Mucosa of gallbladder (tissue), 1 donor: ENCODE measurements around the gene PTPRD. TPM values are rescaled to one million over a fixed set of nuclear protein-coding genes. Genes with fewer than 3 reads are reported as not detected.

Source experiments
- DNase-seq: peaks from one replicate; pipeline ENCODE4 v3.0.0-alpha.2; 2020; ENCODE audit warnings: low spot score
- total RNA-seq: library from RNA; stranded (reverse); gene quantifications from one replicate; pipeline ENCODE4 v1.2.1, GENCODE V29; 2021
- donor health status: DM: no; HTN: no; CAD: no.

Gene PTPRD
- total RNA-seq, 1 donor from 2014 or later: 35.9 TPM

DNA sequence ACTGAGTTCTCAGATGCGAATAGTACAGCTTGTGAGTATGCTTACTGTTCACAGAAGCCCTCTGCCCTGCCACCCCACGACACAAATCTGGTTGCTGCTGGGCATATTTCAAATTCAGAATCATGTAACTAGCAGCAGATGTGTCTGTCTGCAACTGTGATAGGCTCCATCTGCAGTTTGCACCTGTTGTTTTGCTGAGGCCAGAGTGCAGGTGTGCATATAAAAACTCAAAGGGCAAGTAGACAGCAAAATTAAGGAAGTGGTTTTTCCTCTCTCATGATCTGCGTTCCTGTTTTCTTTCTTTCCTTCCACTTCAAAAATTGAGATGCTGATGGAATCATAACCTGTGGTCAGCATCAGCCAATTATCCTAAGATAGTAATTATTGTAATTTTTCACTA is 1000.5 kb downstream of the PTPRD start:
- no peak for DNase-seq

DNA sequence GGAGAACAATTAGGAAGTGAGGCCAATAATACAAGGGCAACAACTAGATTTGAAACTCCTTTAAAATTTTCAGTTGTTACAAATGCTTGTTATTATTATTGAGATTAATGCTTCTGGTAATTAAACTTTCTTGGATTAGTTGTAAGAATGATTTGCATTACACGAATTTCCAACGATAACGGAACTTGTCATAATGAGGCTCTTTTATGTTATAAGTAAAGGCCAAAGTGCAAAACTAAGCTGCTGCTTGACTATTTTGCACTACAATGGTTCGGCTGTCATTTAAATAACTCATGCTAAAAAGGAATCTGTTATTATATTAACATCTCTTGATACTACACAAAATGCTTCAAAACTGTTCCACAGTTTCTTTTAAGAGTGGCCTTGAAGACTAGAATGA is 1007.1 kb downstream of the PTPRD start:
- DNase-seq: no peak

DNA sequence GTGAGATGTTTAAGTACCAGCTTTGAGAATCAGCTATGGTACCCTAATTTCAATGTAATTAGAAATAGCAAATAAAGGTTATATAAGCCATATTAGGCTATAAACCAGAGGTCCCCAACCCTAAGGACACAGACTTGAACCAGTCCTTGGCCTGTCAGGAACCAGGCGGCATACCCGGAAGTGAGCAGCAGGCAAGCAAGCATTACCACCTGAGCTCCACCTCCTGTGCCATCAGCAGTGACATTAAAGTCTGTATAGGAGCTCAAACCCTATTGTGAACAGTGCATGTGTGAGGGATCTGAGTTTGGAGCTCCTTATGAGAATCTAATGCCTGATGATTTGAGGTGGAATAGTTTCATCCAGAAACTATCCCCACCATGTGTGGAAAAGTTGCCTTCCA is 1009.5 kb downstream of the PTPRD start:
- no peak for DNase-seq

DNA sequence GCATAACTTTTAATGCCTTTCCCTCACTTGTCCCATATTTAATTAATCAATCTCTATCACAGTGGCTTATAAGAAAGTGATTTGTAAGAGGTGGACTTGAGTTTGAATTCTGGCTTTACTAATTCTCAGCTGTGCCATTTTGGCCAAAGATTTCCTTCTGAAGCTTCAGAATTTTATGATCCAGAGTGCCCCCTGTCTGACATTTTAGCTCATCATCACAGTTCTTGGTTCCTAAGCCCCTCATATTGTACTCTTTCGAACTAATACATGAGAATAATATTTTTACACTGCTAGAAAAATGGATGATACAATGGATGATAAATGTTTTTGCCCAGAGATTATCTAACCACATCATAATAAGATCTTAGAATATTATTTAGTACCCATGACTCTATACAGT is 1014.1 kb downstream of the PTPRD start:
- DNase-seq: no peak

DNA sequence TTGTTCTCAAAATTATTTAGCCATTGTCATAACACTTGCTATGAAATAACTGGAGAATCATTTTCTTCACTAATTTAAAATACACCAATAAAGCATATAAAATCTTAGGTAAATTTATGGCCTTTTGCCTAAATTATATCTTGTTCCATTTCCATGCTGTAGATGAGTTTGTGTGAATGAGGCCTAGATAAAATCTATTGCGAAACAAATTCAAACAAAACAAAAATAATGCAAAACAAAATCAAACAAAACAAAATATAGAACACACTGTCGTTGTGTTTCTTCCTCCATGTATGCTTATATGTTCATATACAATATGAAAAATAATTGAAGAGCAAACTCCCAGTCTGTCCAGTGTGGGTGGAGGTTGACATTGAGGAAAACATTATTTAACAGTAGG is 1020.7 kb downstream of the PTPRD start:
- no peak for DNase-seq

DNA sequence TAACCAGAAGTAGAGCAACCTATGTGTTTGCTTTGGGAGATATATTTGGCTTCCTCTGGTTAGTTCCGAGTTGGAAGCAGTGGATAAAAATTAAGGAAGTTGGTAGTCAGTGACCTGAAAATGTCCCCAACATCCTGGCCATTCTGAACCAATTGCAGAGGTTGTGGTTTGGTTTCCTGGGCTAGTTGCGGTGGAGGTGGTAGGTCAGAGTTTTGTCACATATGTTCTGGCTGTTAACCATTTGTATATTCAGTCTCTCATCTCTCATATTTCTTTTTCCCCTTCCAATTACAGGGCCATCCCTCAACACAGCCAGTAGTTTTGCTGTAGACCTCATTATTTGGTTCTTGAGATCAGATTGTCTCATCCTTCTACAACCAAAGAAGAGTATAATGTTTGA is 1026.9 kb downstream of the PTPRD start:
- DNase-seq: no peak

DNA sequence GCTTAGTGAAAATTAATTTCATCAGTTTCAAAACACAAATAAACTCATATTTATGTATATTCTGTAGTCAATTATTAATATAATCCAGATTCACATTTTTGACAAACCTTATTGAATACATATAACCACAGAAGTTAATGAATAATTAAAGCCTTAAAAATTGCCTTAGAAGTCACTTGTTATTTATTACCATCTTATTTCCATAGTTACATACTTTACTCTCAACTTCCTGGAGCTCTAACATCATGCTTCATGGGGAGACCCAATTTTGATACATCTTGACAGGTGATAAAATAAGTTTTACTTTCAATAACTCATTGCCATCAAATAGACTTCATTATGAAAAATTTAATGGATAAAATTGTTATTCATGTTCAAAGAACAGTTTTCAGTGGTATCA is 1038.7 kb downstream of the PTPRD start:
- DNase-seq: no peak

DNA sequence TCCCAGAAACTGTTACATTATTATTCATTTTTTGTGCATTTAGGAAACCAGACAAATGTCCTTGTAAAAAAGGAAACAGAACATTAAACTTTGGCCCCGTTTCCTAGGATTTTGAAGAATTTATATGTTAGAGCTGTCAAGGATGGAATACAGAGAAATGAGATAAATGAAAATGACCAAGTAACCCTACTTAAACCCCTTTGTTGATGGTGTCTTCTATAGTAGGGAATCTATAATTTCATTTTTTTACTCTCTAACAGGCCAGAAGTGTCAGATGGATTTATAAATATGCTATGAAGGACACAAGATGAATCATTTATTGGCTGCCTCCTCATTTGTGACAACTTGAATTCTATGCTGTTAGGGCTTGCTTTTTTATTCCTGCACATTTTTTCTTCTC is 1047.1 kb downstream of the PTPRD start:
- no peak for DNase-seq

DNA sequence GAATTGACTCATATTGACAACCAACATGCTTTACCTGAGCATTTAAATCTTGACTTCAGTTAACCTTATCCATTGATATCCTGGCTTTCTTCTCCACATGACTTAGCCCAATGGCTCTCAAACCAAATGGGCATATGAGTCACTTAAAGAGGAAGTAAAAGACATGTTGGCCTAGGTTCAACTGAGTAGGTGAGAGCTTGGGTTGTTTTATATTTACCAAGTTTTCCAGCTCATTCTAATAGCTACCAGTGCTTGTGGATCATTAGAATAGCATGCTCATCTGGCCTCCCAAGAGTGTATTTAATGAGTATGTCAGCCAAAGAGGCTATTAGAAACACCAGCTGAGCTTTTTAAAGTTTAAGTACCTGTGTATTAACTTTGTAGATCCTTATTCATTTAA is 1049.0 kb downstream of the PTPRD start:
- DNase-seq: no peak

DNA sequence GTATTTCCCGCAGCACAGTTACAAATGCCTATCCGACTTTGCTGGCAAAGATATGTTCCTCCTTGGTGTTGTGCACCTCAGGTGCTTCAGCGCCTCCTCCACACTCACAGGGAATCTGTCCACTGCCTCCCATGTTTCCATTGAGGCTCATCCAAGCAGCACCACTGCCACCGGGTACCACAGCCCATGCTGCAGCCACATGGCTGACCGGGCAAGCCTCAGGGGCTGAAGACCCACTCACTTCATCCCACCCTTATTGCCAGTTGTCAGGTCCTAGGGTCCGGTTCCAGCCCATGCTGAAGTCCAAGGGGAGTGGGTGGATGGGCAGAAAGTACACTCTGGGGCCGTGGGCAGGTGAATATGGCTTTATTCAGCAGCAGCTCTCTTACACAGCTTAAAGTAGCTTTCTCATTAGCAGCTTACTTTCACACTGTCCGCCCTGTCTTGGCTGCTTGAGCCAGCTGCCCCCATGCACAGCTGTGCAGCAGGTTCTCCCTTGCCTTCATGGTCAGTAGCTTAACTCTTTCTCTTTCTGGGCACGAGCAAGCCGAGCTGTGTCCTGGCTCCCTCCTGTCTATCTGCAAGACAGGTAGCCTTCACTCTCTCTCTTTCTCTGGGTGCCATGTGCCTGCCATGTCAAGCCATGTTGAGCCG is 1052.3 kb downstream of the PTPRD start:
- DNase-seq: no peak

DNA sequence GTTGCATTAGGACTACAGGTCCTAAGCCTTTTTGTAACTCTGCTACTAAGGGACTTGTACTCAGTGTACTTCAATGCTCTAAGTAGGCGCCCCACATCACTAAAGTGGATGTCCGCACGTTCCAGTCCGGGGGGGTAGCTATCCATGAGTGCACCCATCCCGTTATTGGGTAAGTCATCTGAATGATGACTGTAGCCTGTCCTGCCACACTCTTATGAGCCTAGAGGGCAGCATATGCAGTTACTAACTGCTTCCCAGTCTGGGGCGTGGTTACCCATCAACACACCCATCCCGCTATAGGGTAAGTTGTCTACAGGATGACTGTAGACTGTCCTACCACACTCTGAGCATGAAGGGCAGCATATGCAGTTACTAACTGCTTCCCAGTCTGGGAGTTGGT is 1053.9 kb downstream of the PTPRD start:
- DNase-seq: no peak

DNA sequence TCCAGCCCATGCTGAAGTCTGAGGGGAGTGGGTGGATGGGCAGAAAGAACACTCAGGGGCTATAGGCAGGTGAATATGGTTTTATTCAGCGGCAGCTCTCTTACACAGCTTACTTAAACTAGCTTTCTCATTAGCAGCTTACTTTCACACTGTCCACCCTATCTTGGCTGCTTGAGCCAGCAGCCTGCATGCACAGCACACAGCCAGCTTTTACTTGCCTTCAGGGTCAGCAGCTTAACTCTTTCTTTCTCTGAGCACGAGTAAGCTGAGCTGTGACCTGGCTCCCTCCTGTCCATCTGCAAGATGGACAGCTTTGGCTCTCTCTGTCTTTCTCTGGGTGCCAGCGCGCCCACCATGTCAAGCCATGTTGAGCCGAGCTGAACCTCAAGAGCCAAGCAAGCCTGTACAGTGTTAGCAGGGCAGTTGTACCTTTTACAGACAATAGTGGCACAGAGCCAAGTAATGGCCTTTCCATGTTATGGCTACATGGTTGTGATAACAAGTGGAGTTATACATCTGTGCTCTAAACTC is 1054.9 kb downstream of the PTPRD start:
- DNase-seq: no peak

DNA sequence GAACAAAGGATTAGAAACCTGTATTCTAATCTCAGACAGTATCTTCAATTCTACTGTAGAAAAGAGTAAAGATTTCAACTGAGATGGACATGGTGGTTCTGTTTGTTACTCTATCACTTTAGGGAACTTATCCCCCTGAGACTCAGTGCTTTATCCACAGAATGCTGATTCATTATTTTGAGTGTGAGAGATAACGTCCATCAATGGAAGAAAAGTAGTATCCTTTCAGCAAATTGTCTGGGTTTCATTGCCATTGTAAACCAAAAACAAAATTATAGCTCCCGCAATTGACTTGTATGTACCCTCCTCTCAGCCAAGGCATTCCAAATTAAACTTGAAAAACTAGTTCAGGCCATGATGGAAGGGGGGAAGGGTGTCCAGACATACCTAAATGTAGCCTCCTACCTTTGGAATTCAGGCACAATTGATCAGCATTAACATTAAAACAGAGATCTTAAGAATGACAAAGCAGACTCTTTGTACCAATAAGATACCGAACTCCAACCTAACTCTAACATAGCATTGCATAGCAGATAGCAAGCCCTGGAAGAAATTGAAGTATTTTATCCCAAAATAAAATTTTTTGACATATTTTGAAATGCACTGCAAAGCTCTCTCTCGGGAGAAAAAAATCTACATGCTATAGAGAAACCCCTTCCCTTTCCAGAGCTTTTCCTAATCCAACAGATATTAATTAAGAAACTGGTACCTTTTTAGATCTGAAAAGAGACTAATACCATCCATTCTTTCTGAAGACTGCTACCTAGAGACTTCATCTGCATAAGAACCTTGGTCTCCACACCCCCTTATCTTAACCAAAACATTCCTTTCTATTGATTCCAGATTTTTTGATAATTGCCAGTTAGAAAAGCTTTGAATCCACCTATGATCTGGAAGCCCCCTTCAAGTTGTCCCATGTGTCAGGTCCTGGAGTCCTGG is 1055.7 kb downstream of the PTPRD start:
- DNase-seq: no peak

DNA sequence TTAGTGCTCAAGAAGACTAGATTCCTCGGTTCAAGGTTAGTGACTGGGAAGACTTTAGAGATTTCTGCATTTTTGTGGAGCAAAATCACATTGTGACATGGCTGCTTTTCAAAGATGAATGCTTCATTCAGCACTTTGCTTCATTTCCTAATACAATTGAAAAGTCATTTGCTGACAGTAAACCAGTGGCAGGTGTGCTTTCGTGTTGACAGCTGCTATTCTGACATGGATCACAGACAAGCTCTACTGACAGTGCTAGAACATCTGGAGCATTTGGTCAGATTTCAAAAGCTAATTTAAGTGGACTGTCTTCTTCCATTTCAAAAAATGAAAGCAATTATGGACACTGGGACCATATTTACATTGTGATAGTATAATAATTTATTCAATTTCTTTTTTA is 1060.1 kb downstream of the PTPRD start:
- DNase-seq: no peak

DNA sequence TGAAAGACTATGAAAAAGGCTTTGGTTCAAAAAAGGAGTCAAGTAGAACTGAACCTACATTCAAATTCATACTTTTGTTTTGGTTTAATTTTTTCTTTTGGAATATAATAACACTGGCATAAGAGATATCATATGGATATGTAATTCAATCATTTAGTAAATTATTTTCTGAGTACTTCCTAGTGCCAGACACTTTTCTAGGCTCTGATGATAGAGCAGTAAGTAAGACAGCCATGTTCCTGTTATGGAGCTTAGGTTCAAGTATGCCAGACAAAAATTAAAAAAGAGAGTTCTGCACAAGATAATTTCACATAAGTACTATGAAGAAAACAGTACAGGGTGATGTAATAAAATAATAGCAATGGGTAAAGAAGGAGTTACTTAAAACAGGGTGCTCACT is 1074.0 kb downstream of the PTPRD start:
- no peak for DNase-seq

DNA sequence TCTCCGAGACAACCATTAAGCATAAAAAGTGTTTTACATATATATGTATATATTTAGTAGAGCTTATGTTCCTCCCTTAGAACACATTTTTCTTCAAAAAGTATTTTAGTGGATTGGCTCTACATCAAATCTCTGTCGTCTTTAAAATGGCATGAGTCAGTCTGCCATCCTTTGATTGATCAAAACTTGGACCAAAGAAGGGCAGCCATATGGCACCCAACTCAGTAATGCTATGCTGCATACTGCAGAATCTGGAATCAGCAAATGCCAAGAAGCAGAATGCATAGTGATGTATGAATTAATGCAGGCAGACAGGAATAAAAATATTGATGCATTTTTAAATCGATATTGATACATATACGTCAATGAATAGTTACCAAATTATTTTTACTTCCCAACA is 1074.4 kb downstream of the PTPRD start:
- DNase-seq: no peak

DNA sequence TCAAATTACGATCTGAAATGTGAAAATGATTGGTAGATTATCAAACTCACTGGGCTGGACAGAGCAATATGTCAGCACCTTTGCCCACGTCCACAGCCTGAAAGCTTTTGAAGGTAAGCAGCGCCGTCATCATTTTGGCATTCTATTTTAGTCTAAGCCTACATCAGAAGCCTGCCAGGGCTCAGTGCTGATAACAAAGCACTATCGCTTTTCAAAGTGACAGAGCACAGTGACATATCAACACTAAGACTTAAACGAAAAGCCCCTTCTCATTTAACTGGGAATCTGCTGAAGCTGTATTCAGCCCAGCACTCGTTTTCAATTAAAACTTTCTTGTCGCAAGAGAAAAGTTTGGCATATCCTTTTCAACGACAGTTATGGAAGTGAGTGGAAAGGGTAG is 1076.3 kb downstream of the PTPRD start:
- no peak for DNase-seq

DNA sequence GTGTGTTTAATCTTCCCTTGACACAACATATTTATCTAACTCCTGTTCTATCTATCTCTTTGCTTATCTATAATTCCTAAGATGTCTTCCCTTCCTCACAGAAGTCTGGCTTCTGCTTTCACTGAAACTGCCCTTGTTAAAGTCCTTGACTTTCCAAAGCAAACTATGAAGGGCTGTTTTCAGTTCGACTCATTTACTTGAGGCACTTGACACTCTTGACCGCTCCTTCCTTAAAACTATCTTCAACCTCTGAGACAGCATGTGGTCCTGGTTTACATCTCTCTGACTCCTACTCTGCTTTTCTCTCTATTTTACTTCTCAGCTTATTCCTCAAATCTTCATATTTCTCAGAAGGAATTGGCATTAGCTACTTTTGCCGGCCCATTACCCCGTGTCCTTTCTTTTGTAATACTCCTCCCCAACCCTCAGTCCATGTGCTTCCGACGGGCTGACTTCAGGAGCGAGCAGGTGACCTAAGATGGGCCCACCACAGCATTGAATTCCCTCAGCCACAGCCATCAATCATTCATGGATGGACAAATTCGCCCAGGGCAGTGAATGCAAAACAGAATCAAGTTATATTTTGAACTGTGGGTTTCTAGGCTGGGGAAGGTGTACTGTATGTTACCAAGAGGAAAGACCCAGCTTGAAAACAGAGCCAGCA is 1089.2 kb downstream of the PTPRD start:
- no peak for DNase-seq

DNA sequence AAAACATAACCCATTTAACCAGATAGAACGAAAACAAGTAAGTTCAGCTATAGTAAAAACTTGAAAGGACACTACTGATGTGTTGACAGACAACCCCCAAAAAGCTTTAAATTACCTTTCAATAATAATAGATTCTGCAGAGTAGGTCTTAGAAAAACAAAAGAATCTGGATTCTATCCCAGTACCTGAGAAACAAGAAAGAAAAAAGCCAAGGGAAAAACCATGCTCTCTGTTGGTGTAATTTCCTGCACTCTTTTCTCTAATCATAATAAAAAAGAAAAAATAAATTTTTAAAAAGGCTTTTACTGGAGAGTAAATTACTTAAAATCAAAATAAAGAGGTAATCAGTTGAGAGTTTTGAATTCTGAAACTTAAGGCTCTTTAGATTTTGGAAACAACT is 1090.4 kb downstream of the PTPRD start:
- DNase-seq: no peak

DNA sequence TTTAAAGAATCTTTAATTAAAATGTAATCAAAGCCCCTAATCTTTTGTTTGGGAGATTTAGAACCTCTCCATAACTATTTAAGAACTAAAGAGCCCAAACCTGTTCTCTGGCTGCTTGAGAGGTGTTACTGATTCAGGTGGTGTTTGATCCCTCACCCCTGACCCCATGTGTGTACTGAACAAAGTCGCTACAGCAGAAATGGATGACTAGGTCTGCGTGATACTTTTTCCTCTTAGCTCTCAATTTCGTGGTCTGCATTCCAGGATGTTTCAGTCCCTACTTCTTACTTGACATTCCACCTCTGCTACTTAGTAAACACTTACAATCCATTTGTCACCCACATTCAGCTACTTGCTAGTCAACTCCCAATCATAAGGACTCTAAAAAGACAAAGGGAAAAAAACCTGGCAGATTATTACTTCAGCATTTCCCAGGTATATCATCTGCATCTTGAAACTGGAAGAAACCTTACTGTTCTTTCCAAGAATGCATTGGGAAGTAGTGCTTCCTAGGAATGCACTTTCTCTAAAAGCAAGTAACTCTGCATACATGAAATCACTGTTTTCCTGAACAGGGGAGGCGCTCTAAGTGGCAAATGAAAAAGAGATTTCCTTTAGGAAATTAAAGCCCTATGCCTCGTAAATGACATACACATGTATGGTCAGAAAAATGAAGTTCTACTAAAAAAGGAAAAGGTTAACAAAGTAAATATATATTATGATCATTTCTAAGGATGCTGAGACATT is 1091.6 kb downstream of the PTPRD start:
- no peak for DNase-seq

DNA sequence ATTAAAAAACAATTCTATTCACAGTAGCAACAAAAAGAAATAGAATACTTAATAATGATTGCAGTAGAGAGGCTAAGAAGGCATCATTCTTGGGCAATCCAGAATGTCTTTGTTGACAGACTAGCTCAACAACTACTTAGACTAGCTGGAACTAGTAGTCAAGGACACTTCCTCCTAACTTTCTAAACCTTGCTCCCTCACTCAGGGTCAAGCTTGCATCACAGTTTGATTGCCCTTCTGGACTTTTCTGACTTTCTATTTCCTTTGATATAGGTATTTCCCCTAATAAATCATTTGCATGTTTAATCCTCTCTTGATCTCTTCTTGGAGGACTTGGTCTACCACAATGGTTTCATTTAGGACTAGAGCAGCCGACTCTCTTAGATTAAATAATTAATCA is 1107.9 kb downstream of the PTPRD start:
- no peak for DNase-seq

DNA sequence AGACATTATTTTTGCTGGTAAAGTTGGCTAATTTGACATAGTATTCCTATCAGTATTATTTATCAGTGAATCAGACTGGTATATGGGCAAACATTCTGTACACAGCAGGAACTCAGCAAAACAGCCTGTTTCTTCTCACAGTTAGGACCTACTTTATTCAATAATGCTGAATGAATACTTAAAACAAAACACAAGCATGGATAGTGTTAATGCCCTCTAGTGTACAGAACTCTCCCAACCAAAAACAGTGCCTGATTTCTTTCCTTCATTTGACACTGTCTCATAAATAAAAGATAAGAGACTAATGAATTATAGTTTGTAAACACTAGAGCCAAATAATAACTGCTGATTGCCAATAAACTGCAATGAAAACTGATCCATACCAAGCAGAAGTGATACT is 1113.3 kb downstream of the PTPRD start:
- DNase-seq: no peak
